Stimulated activated naive CD4-positive, alpha-beta T cell treated with Interleukin-2 at 50 U/mL for 16 hours (primary cell): ENCODE measurements around the gene TRIM54.

Experiments used
- DNase-seq: peaks from one replicate; lab custom pipeline; 2025; lab: John Stamatoyannopoulos, UW

TRIM54 gene

DNA sequence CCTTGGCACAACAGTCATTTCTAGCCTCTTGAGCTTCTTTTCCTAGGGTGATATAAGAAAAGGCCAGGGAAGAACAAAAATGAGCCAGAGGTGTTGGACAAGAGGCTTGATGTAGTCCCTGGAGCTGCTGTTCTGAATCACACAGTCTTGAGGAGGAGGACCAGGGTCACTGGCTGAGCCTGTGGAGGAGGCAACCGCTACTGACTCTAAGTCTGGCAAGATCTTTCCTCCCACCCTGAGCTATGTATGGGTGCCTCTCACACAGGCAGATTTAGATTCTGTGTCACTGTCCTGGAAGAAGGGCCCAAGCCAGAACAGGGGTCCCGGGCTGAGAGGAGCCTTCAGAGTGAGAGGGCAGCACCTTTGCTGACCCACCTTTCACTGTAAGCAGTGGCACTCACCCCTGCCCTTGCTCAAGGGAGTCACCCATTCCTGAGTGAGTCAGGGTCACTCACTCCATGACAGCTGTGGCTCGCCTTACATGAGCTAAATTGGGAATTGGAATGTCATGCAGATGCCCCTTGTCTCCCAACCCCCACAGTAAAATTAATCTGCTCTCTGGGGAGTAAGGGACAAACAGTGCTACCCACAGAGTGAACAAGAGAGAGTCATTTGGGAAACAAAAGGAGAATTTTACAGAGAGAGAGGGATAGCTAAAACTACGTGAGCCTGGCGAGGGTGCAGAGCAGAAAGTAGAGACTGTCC lies at the start of gene TRIM54:
TSS of gene TRIM54 (plus strand) at position 575 of the 705 bp plus-strand sequence. CDS start 303 bp downstream, outside the sequence.
- no peak for DNase-seq

- DNase-seq, result no peak
Measured at GRCh38 chr2:27233341-27233740, 48.9 kb upstream of the TRIM54 start.

GRCh38 chr2:27236136-27236535 lies 46.1 kb upstream of the TRIM54 start:
- DNase-seq, result no peak

GRCh38 chr2:27236626-27237025 lies 45.6 kb upstream of the TRIM54 start:
- DNase-seq, result no peak

DNA sequence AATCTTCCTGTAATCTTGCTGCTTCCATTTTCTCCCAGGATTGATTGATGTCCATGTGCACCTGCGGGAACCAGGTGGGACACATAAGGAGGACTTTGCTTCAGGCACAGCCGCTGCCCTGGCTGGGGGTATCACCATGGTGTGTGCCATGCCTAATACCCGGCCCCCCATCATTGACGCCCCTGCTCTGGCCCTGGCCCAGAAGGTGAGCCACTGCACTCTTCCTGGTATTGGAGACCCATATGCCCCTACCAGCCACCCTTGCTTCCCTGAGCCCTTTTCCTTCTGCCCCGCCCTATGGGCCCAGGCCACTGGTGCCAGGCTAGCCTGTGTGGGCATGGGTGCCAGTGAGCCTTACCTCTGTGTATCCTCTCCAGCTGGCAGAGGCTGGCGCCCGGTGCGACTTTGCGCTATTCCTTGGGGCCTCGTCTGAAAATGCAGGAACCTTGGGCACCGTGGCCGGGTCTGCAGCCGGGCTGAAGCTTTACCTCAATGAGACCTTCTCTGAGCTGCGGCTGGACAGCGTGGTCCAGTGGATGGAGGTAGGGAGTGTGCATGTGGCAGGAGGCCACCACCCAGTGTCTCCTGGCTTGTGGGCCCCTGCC lies 44.8 kb upstream of the TRIM54 start:
- no peak for DNase-seq

- DNase-seq, result no peak
Measured at GRCh38 chr2:27238976-27239375, 43.3 kb upstream of the TRIM54 start.

DNA sequence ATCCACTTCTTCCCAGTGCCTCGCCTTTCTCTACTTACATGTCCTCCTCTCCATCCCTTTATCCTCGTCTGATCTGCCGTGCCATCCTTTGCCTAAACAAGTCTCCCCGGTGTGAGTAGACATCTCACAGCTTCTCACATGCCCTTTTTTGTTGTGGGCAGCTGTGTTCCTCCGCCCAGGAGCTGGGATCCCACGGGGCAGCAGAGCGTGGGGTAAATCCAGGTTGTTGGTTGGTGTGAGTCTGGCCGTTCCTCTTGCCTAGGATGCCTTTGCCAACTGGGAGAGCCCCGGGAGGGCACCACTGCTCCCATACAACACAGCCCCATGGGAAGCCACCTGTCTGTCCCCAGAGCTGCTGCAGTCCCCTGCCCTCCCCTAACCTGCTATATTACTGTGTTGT lies 41.8 kb upstream of the TRIM54 start:
- DNase-seq, result no peak

GRCh38 chr2:27241761-27242613 lies 40.2 kb upstream of the TRIM54 start:
- DNase-seq, result no peak

GRCh38 chr2:27242614-27242951 lies 39.6 kb upstream of the TRIM54 start:
- no peak for DNase-seq

DNA sequence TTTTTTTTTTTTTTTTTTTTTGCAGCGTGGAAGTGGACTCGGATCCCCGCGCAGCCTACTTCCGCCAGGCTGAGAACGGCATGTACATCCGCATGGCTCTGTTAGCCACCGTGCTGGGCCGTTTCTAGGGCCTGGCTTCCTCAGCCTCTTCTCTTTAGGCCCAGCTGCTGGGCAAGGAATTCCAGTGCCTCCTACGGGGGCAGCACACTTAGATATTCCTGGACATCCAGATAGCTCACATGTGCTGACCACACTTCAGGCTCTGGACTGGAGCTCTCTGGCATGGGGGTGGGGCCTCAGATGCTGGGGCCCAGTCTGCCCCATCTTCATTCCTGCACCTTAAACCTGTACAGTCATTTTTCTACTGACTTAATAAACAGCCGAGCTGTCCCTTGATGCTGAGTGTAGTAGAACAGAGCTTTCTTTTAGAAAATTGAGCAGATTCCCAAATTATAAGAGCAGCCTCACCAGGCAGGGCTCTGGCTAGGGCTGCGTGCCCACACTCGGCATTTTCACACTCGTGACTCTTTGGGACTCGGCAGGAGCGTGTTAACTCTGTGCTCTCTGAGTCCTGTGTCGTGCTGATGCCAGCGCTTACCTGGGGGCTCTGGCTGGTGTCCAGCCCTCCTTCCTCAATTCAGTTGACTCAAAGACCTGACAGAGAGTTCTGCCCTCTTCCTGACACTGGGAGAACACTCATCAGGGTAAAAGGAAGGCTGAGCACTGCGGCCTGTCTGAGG lies 38.7 kb upstream of the TRIM54 start:
- DNase-seq, result no peak

GRCh38 chr2:27245116-27245515 lies 37.1 kb upstream of the TRIM54 start:
- DNase-seq, result no peak

DNA sequence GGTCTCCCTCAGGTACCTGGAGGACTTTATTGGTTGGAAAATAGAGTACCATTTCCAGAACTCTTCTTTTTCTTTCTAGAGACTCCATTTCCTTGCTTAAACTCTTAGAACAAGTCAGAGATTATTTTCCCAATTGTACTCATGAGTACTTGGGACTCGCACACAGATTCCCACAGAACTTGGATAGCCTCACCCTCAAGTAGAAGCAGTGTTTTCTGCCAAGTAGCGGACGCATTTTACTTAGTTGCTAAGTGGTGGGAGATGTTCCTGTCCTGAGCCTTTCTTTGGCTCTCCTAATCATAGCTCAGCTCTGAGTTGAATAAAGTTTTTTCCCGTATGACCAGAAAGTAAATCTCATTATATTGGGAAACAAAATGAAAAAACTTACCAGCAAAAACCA lies 36.6 kb upstream of the TRIM54 start:
- no peak for DNase-seq

GRCh38 chr2:27247893-27248292 lies 34.3 kb upstream of the TRIM54 start:
- DNase-seq, result no peak

GRCh38 chr2:27249159-27249890 lies 32.9 kb upstream of the TRIM54 start:
- no peak for DNase-seq

DNA sequence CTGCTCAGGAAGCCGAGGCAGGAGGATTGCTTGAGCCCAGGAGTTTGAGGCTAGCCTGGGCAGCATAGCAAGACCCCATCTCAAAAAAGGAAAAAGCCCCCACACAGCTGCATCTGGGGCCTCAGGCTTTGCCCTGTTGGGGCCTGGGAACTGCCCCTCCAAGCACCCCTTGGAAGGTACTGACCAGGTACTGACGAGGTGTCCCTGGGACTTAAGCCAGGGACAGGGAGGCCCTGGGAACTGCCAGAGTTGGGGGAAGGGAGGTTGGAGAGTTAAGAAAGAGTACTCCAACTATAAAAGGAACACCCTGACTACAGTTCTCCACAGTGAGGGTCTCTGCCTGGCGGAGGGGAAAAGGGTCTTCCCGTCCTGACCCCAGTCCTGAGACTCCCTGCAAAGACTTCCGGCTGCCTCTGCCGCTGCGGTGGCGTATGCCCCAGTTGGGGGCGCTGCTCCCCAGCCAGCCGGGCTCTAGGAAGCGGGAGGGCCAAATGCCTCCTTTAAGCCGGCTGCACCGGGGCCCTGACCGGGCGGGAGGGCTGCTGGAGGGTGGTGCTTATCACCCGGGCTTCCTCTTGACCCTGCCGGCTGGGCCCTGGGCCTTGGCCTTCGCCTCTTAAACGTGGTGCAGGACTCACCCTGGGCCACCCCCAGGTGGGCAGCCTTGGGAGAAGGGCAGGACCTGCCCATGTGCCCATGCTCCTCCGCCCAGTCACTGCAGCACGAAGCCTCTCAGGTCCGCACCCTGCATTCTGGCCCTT lies 32.2 kb upstream of the TRIM54 start:
- peak; percentile 27 for DNase-seq

DNA sequence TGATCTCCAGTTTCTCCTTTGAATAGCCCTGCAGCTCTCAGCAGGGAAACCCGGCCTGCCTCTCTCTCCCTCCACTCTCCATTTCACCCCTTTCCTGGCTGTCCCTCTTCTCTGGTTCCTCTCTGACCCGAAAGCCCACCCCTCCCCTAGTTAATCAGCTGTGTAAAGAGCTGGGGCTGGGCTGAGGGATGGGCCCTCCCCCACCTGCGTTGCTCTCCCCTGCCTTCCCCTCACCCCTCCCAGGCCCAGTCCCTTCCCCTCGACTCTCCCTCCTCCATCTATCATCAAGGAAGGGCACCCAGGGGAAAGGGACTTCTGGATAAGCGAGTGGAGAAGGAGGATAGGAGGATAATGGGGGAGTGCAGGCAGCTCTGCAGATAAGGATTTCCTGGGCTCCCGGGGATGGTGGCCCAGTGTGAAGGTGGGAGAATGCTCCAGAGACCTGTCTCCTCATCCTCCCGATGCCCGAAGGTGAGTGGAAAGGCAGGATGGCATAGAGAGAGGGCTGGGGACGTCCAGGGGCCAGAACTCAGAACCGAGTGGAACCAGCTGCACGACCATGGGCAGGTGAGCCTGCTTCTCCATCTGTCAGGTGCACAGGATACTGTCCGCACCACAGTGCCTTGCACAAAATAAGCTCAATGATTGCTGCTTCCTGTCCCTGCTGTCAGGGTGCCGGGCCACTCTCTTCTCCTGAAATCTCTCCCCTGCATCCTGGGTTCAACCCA lies 31.4 kb upstream of the TRIM54 start:
- DNase-seq, result no peak

- no peak for DNase-seq
Measured at GRCh38 chr2:27251766-27252165, 30.5 kb upstream of the TRIM54 start.

DNA sequence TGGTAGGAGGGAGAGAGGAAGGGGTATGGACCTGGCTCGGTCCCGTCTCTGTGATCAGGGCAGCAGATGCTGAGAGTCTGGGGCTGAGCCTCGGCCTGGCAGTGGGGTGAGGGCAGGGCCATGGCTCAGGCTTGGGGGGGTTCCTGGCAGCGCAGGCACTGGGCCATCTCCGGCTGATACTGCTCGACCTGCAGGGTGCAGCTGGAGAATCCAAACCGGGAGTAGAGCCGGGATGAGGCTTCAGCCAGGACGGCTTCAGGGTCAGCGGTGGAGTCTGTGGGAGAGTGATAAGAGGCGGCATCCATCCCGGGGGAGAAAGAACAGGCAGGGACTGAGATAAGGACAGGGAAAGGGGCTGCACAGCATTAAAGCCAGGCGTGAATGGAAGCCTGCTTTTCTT lies 27.0 kb upstream of the TRIM54 start:
- DNase-seq, result no peak

- DNase-seq, result no peak
Measured at GRCh38 chr2:27255660-27256059, 26.6 kb upstream of the TRIM54 start.

DNA sequence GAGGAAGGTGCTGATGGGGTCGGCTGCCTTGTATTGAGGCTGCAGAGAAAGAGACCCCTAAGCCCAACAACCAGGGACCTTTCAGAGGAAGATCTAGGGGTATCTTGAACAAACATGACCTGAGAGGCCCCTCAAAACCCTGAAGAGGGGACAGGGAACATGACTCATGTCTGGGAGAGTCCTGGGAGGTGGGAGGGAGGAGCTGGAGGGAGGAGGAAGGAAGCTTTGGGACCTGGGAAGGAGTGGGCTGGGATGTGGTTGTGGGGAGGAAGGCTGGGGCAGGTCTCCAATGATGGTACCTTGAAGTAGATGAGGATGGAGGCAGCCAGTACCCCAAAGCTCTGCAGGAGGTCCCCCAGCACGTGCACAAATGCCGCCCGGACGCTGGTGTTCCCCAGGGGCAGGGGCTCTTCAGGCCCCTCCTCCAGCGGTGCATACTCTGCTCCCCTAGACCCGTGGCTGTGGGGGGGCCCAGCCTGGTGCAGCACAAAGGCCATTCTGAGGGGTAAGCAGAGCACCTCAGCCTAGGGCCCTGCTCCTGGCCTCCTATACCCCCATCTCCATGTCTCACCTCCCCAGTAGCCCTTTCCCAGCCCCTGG lies 25.3 kb upstream of the TRIM54 start:
- no peak for DNase-seq
